Peyer's patch (tissue), 4 donors: ENCODE data around the gene CDH9. TPM values are rescaled to one million over a fixed set of nuclear protein-coding genes. Genes with fewer than 3 reads are reported as not detected.

Source experiments
- DNase-seq, 3 donors: peaks; one replicate each; pipeline ENCODE4 v3.0.0-alpha.2; 2017 to 2019
- H3K27ac ChIP-seq, 4 donors: fragments of 200-600 bp; sonication (generic); one replicate each; pipeline ENCODE4 v1.5.1; 2016 to 2019
- H3K27me3 ChIP-seq, 2 donors: fragments of 200-600 bp; sonication (generic); one replicate each; pipeline ENCODE4 v1.5.1; 2019
- H3K36me3 ChIP-seq, 3 donors: fragments of 200-600 bp; sonication (generic); one replicate each; pipeline ENCODE4 v1.5.1; 2016 to 2019
- H3K4me1 ChIP-seq, 4 donors: fragments of 200-600 bp; sonication (generic); one replicate each; pipeline ENCODE4 v1.5.1; 2016 to 2019
- H3K4me3 ChIP-seq, 4 donors: fragments of 200-600 bp; sonication (generic); 1 replicate in 3 of 4; 2 replicates in 1 of 4; pipeline ENCODE4 v1.5.1; 2016 to 2019; ENCODE audit warnings: mild to moderate bottlenecking in 1 of 4
- H3K9me3 ChIP-seq, 4 donors: fragments of 200-600 bp; sonication (generic); one replicate each; pipeline ENCODE4 v1.5.1; 2016 to 2019; ENCODE audit warnings: mild to moderate bottlenecking in 1 of 4
- CTCF ChIP-seq, 6 experiments: fragments of 450-650 bp in 4 of 6; fragments of 200-600 bp in 2 of 6; sonication (generic) in 1 of 6; IDR thresholded peaks; one replicate each; pipeline ENCODE4 v1.5.1; 2017 to 2019; ENCODE audit warnings: antibody characterized with exemption in 6 of 6, mild to moderate bottlenecking in 3 of 6, moderate library complexity in 1 of 6
- POLR2A ChIP-seq, 2 donors: fragments of 450-650 bp; IDR thresholded peaks; one replicate each; pipeline ENCODE4 v1.5.1; 2017; ENCODE audit warnings: antibody characterized with exemption in 2 of 2, mild to moderate bottlenecking in 2 of 2, moderate library complexity in 2 of 2
- total RNA-seq, 4 donors: library from RNA; depleted of rRNA; stranded (reverse); fragments of >200 nt; gene quantifications; one replicate each; pipeline ENCODE4 v1.1.0, GENCODE V29; 2016

Gene CDH9
- total RNA-seq, 4 donors from 2014 or later = not detected

- Histone ChIP-seq H3K27me3 (no peaks in the 10 kb centered on the region), H3K4me3 (no peak overlapping the region), H3K36me3 (no peaks in the 10 kb centered on the region), H3K4me1 (no peaks in the 10 kb centered on the region), H3K9me3 (no peaks in the 10 kb centered on the region), H3K27ac (no peak overlapping the region)
- TF ChIP-seq POLR2A (IDR thresholded peaks at IDR 0.05) (no peak), CTCF (IDR thresholded peaks at IDR 0.05) (no peak)
- DNase-seq = no peak
These were observed 17.4 kb downstream of the CDH9 start for GRCh38 chr5:27020973-27021372.

- Histone ChIP-seq H3K9me3 (no peaks in the 10 kb centered on the region), H3K27me3 (no peaks in the 10 kb centered on the region), H3K4me3 (no peak overlapping the region), H3K36me3 (no peaks in the 10 kb centered on the region), H3K27ac (no peak overlapping the region), H3K4me1 (no peaks in the 10 kb centered on the region)
- no peak for TF ChIP-seq POLR2A (IDR thresholded peaks at IDR 0.05)
- TF ChIP-seq CTCF (IDR thresholded peaks at IDR 0.05) = no peak
- DNase-seq = no peak
These were observed 22.6 kb downstream of the CDH9 start for GRCh38 chr5:27015758-27016157.

GRCh38 chr5:27011274-27011673 lies 27.1 kb downstream of the CDH9 start:
- no peaks in the 10 kb centered on the region for H3K4me1 ChIP-seq
- TF ChIP-seq CTCF (IDR thresholded peaks at IDR 0.05) = no peak

GRCh38 chr5:27010646-27011045 lies 27.7 kb downstream of the CDH9 start:
- Histone ChIP-seq H3K4me3 (no peak overlapping the region), H3K36me3 (no peaks in the 10 kb centered on the region), H3K4me1 (no peaks in the 10 kb centered on the region), H3K27me3 (no peaks in the 10 kb centered on the region), H3K9me3 (no peaks in the 10 kb centered on the region), H3K27ac (no peak overlapping the region)
- no peak for DNase-seq
- TF ChIP-seq POLR2A (IDR thresholded peaks at IDR 0.05) = no peak
- no peak for TF ChIP-seq CTCF (IDR thresholded peaks at IDR 0.05)

More at GRCh38 chr5:27011274-27011673, 27.1 kb downstream of the CDH9 start:
- Histone ChIP-seq H3K9me3 (no peaks in the 10 kb centered on the region), H3K27ac (no peak overlapping the region), H3K36me3 (no peaks in the 10 kb centered on the region), H3K4me3 (no peak overlapping the region), H3K27me3 (no peaks in the 10 kb centered on the region)
- no peak for DNase-seq

- no peaks in the 10 kb centered on the region for H3K27me3 ChIP-seq
- H3K4me3 ChIP-seq = no peak overlapping the region
- no peaks in the 10 kb centered on the region for H3K9me3 ChIP-seq
- DNase-seq = no peak
- no peaks in the 10 kb centered on the region for H3K4me1 ChIP-seq
- H3K36me3 ChIP-seq = no peaks in the 10 kb centered on the region
- H3K27ac ChIP-seq = no peak overlapping the region
- TF ChIP-seq POLR2A (IDR thresholded peaks at IDR 0.05) = no peak
- no peak for TF ChIP-seq CTCF (IDR thresholded peaks at IDR 0.05)
These were observed 28.9 kb downstream of the CDH9 start for GRCh38 chr5:27009540-27009915.
